Neural progenitor cell (in vitro differentiated cells): ENCODE measurements around the gene ZSWIM6.

Experiments
- CTCF ChIP-seq: fragments of 200-600 bp; sonication (generic); IDR thresholded peaks from 2 replicates; pipeline ENCODE4 v1.5.1; 2017; ENCODE audit warnings: antibody characterized with exemption, mild to moderate bottlenecking
- EZH2 ChIP-seq: fragments of 200-600 bp; sonication (generic); IDR thresholded peaks from 2 replicates; pipeline ENCODE4 v1.6.1; 2017; ENCODE audit warnings: antibody characterized with exemption, mild to moderate bottlenecking, moderate library complexity
- EZH2phosphoT487 ChIP-seq: fragments of 200-600 bp; sonication (generic); IDR thresholded peaks from 2 replicates; pipeline ENCODE4 v1.6.1; 2017; ENCODE audit warnings: antibody characterized with exemption

GRCh38 chr5:61311836-61312808, 19.9 kb upstream of the ZSWIM6 start:
- no peak for TF ChIP-seq CTCF
- TF ChIP-seq EZH2phosphoT487 = no peak
- TF ChIP-seq EZH2 = no peak
